A375 (cell line): ENCODE data around the gene ETV2. TPM values are rescaled to one million over a fixed set of nuclear protein-coding genes. Genes with fewer than 3 reads are reported as not detected.

ENCODE experiments used
- total RNA-seq: library from RNA; depleted of rRNA; stranded (reverse); fragments of >200 nt; shearing (Covaris generic); gene quantifications from 2 replicates; pipeline ENCODE4 v1.2.3, GENCODE V29; 2014; rRNA removed

ETV2 gene, protein sequence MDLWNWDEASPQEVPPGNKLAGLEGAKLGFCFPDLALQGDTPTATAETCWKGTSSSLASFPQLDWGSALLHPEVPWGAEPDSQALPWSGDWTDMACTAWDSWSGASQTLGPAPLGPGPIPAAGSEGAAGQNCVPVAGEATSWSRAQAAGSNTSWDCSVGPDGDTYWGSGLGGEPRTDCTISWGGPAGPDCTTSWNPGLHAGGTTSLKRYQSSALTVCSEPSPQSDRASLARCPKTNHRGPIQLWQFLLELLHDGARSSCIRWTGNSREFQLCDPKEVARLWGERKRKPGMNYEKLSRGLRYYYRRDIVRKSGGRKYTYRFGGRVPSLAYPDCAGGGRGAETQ
- total RNA-seq, result 0.88 and 1.1 TPM in 2 replicates

DNA sequence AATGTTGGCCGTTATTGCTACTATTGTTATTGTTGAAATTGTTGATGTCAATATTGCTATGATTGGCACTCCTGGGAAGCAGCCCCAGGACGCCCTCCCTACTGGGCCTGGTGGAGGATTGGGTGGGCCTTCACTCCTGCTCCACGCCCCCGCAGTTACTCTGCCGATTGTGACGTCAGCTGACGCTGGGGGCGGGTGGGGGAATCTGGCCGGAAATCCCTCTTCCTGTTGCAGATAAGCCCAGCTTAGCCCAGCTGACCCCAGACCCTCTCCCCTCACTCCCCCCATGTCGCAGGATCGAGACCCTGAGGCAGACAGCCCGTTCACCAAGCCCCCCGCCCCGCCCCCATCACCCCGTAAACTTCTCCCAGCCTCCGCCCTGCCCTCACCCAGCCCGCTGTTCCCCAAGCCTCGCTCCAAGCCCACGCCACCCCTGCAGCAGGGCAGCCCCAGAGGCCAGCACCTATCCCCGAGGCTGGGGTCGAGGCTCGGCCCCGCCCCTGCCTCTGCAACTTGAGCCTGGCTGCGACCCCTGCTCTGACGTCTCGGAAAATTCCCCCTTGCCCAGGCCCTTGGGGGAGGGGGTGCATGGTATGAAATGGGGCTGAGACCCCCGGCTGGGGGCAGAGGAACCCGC lies at the start of gene ETV2:
TSS of gene ETV2 (plus strand) at position 231 of the 637 bp plus-strand sequence. CDS start 716 bp downstream, outside the sequence.

GRCh38 chr19:35612559-35613321 lies 28.8 kb upstream of the ETV2 start, which contains the start of gene HAUS5:
TSS of gene HAUS5 (plus strand) at chr19:35612735. CDS start at chr19:35612795, 60 bp downstream.

DNA sequence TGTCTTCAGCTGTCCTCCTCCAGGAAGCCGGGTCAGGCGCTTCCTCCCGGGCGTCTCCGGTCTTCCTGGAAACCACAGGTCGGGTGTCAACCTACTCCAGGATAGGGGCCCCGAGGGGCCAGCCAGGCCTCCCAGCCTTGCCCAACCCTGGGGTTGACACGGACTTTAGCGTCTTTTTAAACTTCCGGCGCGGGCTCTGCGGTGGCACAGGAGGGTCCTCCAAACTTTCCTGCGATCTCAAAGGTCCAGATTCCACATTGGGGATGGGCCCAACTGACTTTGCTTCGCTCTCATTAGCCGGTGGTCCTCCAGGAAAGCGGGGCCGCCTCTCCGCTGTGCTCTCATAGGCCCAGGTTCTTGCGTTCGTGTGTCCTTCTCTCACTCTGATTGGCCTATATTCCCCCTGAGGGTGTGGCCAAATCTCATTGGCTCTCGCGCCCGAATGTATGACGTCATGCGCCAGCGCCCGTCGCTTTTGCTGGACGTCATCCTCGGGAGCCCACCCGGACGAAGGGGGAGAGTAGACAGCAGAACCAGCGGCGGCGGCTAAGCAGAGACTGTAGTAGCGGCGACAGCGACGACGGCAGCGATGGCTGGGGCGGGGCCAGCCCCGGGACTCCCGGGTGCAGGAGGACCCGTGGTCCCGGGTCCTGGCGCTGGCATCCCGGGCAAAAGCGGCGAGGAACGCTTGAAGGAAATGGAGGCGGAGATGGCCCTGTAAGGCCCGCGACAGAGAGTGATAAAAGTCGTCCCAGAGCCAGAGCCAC lies 12.8 kb upstream of the ETV2 start, which contains the start of gene RBM42:
TSS of gene RBM42 (plus strand) at position 472 of the 767 bp plus-strand sequence. CDS start at position 590, 118 bp downstream.

GRCh38 chr19:35648017-35648961 lies 6.7 kb downstream of the ETV2 start, which contains the start of gene COX6B1:
TSS of gene COX6B1 (plus strand) at chr19:35648323. CDS start at chr19:35651244, 2,921 bp downstream.

DNA sequence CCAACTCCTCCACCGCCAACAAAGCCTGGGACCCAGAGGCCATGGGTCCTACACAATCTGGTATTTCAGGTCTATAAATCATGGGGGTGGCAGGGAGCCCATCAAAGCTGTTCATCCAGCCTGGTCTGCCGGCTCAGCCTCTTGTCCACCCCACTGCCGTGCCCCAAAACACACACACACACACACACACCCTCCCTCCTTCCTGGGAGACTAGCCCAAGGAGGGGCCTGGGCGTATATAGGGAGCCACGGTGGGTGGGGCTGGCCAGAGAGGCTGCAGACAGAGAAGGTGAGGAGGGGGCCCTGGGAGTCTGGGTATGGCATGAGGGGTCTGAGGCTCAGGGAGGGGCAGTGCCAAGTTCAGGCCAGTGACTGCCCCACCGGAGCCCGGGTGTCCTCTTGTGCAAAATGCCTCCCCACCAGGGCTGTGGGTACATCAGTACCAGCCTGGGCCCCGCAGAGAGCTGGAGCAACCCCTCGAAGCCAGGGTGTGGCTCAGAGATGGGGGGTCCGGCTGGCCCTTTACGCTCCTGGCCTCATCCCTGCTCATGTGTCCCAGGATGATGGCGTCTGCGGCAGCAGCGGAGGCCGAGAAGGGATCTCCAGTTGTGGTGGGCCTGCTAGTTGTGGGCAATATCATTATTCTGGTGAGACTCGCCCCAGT lies 24.8 kb downstream of the ETV2 start, which contains the start of gene UPK1A:
TSS of gene UPK1A (plus strand) at position 267 of the 663 bp plus-strand sequence. CDS start at position 563, 296 bp downstream.

Other genes with a start within 250 kb of the ETV2 start
- gene FFAR2, start 193.5 kb upstream of the ETV2 start, total RNA-seq, result not detected in 2 replicates
- not detected in 2 replicates for gene KRTDAP, start 151.3 kb upstream of the ETV2 start, total RNA-seq
- 16.5 and 24.2 TPM in 2 replicates for gene DMKN, start 128.1 kb upstream of the ETV2 start, total RNA-seq
- gene SBSN, start 113.4 kb upstream of the ETV2 start, total RNA-seq, result 0.05 TPM in 1 of 2 replicates, not detected in the other
- gene GAPDHS, start 108.3 kb upstream of the ETV2 start, total RNA-seq, result not detected in 2 replicates
- 126 and 129 TPM in 2 replicates for gene TMEM147, start 96.1 kb upstream of the ETV2 start, total RNA-seq
- gene ATP4A, start 78.1 kb upstream of the ETV2 start, total RNA-seq, result not detected in 2 replicates
- not detected in 2 replicates for gene PMIS2, start 55.6 kb upstream of the ETV2 start, total RNA-seq
- 45.8 and 47.4 TPM in 2 replicates for gene HAUS5, start 29.0 kb upstream of the ETV2 start, total RNA-seq
- gene RBM42, start 12.7 kb upstream of the ETV2 start, total RNA-seq, result 86.8 and 95.1 TPM in 2 replicates
- gene COX6B1, start 6.6 kb downstream of the ETV2 start, total RNA-seq, result 327 and 328 TPM in 2 replicates
- gene UPK1A, start 24.8 kb downstream of the ETV2 start, total RNA-seq, result not detected in 2 replicates
- not detected in 2 replicates for gene ZBTB32, start 62.8 kb downstream of the ETV2 start, total RNA-seq
- 14.4 and 20.0 TPM in 2 replicates for gene KMT2B, start 76.3 kb downstream of the ETV2 start, total RNA-seq
- gene IGFLR1, start 100.7 kb downstream of the ETV2 start, total RNA-seq, result 3.6 and 6.8 TPM in 2 replicates
- 22.6 and 23.4 TPM in 2 replicates for gene U2AF1L4, start 103.7 kb downstream of the ETV2 start, total RNA-seq
- 35.6 and 40.4 TPM in 2 replicates for gene PSENEN, start 103.9 kb downstream of the ETV2 start, total RNA-seq
- 7.4 and 12.7 TPM in 2 replicates for gene LIN37, start 106.8 kb downstream of the ETV2 start, total RNA-seq
- 0.40 TPM in 1 of 2 replicates, not detected in the other for gene HSPB6, start 115.3 kb downstream of the ETV2 start, total RNA-seq
- 9.5 and 10.8 TPM in 2 replicates for gene PROSER3, start 116.4 kb downstream of the ETV2 start, total RNA-seq
- 3.3 and 9.8 TPM in 2 replicates for gene ARHGAP33, start 133.8 kb downstream of the ETV2 start, total RNA-seq
- gene PRODH2, start 171.1 kb downstream of the ETV2 start, total RNA-seq, result not detected in 2 replicates
- not detected in 2 replicates for gene NPHS1, start 210.8 kb downstream of the ETV2 start, total RNA-seq
- gene KIRREL2, start 215.2 kb downstream of the ETV2 start, total RNA-seq, result 0.08 TPM in 1 of 2 replicates, not detected in the other
- 5.3 and 7.0 TPM in 2 replicates for gene APLP1, start 226.8 kb downstream of the ETV2 start, total RNA-seq